ENCODE measurements around the gene PBX1. TPM values are rescaled to one million over a fixed set of nuclear protein-coding genes. Genes with fewer than 3 reads are reported as not detected.

Gene PBX1
- total and polyA plus RNA-seq, 10 of the 15 experiments (the other 5 are each of a cell fraction or from before 2014, with no cell fraction given): 0.05 to 0.28 (median 0.11) TPM; not detected in 5

GRCh38 chr1:164770131-164770529 lies 211.1 kb downstream of the PBX1 start (continued):
- TF ChIP-seq SMAD1 (IDR thresholded peaks at IDR 0.05; ENCODE audit: low read depth, partially characterized antibody) (no peak), IRF5 (IDR thresholded peaks at IDR 0.05; ENCODE audit: borderline replicate concordance) (no peak), EGR1 (IDR thresholded peaks at IDR 0.05; ENCODE audit: borderline replicate concordance in 1 of 2, low read depth in 2 of 2, low read length in 2 of 2) (no peak), NFYB (IDR thresholded peaks at IDR 0.05; ENCODE audit: insufficient read depth, low read depth, low read length) (no peak)

- no TSS peak for BruUV-seq (replicated peaks)
- TF ChIP-seq LARP7 (IDR thresholded peaks at IDR 0.05): no peak
- no peak for TF ChIP-seq ZSCAN29 (IDR thresholded peaks at IDR 0.05)
- TF ChIP-seq POLR2AphosphoS2 (IDR thresholded peaks at IDR 0.05; ENCODE audit: low read depth, low read length): no peak
- TF ChIP-seq ZNF207 (IDR thresholded peaks at IDR 0.05; ENCODE audit: borderline replicate concordance): no peak
- no peak for TF ChIP-seq NR2F1 (conservative IDR thresholded peaks at IDR 0.05)
- no peak for TF ChIP-seq USF2 (IDR thresholded peaks at IDR 0.05; ENCODE audit: borderline replicate concordance, low read depth, low read length)
- no peak for TF ChIP-seq JUNB (IDR thresholded peaks at IDR 0.05)
- no peak for TF ChIP-seq PML (IDR thresholded peaks at IDR 0.05; ENCODE audit: low read length)
- TF ChIP-seq YY1 (IDR thresholded peaks at IDR 0.05; ENCODE audit: low read depth, low read length): no peak
- no peak for TF ChIP-seq POLR2A (IDR thresholded peaks at IDR 0.05; ENCODE audit: low read depth, low read length)
- TF ChIP-seq ETV6 (conservative IDR thresholded peaks at IDR 0.05 in 1 of 2, IDR thresholded peaks at IDR 0.05 in 1 of 2; ENCODE audit: borderline replicate concordance in 1 of 2, low read depth in 1 of 2): no peak
- TF ChIP-seq HSF1 (IDR thresholded peaks at IDR 0.05; ENCODE audit: low read depth, low read length): no peak
- TF ChIP-seq MYC (IDR thresholded peaks at IDR 0.05; ENCODE audit: insufficient read depth, insufficient read length, insufficient replicate concordance, low read length, severe bottlenecking): no peak
Measured at GRCh38 chr1:164771041-164771618, 212.1 kb downstream of the PBX1 start.

More at GRCh38 chr1:164771041-164771618, 212.1 kb downstream of the PBX1 start:
- no peaks in the 10 kb centered on the region for H3K9me3 ChIP-seq (replicated peaks; ENCODE audit: control insufficient read depth, insufficient read depth, low read length)
- no peak overlapping the region for H3K4me2 ChIP-seq (ENCODE audit: control insufficient read depth, insufficient read depth)
- in situ Hi-C loops (cut with MboI): no loop called here
- ATAC-seq: no peak
- ChIA-PET CTCF (interaction anchor here (1.1 kb wide), 1 partner anchor 16 kb away, joined by 3 read pairs; no protein-coding TSS in a partner anchor), RAD21 (ENCODE audit: unreplicated experiment) (no interaction called here), SMC1A (ENCODE audit: uncharacterized antibody, unreplicated experiment) (interaction anchor here (1.2 kb wide), 1 partner anchor 8 kb away, joined by 4 read pairs; no protein-coding TSS in a partner anchor), POLR2A (no interaction called here)
- H3K4me1 ChIP-seq (ENCODE audit: control insufficient read depth, insufficient read depth, low read length): no peaks in the 10 kb centered on the region
- H3K36me3 ChIP-seq (ENCODE audit: control insufficient read depth in 2 of 2, insufficient read depth in 2 of 2, low read length in 1 of 2): no peaks in the 10 kb centered on the region
- 29% methylated on average over 8 of the region's 8 CpGs for WGBS (ENCODE audit: insufficient coverage, insufficient replicate concordance, low lambda C conversion rate, missing lambda C conversion rate)
- no peak for FAIRE-seq
- H3K27me3 ChIP-seq (replicated peaks in 1 of 2; ENCODE audit: control insufficient read depth in 2 of 2, insufficient read depth in 2 of 2, low read length in 1 of 2): no peaks in the 10 kb centered on the region
- H4K20me1 ChIP-seq (ENCODE audit: control insufficient read depth, insufficient read depth): no peaks in the 10 kb centered on the region
- H3K9ac ChIP-seq (ENCODE audit: control insufficient read depth, insufficient read depth, low read length): no peak overlapping the region
- H3K4me3 ChIP-seq: no peak overlapping the region
- no peak for DNase-seq (ENCODE audit: low read depth, low spot score)
- intact Hi-C loops (cut with micrococcal nuclease; ENCODE audit: unreplicated experiment): loop anchor here (5.0 kb wide), 1 partner anchor 109 kb away; no protein-coding TSS in a partner anchor
- H3K27ac ChIP-seq (ENCODE audit: control insufficient read depth, insufficient read depth): no peak overlapping the region
- H3K79me2 ChIP-seq (ENCODE audit: control insufficient read depth, insufficient read depth, low read length): no peaks in the 10 kb centered on the region
- H2AFZ ChIP-seq (ENCODE audit: control insufficient read depth, low read depth, low read length): no peak overlapping the region
